Spinal cord (tissue), 10 donors: ENCODE data around the gene SAG. TPM values are rescaled to one million over a fixed set of nuclear protein-coding genes. Genes with fewer than 3 reads are reported as not detected.
A peak's percentile ranks its signal among the peaks of the same experiment; 100 is the strongest.

Experiments
- DNase-seq, 6 donors: peaks; one replicate each; pipeline versions ENCODE4 v3.0.0 to v3.0.0-alpha.2; 2013 to 2015; ENCODE audit warnings: low spot score in 6 of 6, low read depth in 4 of 6
- H3K27ac ChIP-seq: one replicate; pipeline ENCODE4 v1.5.1; 2013; ENCODE audit warnings: low read depth, low read length, control low read depth
- H3K27me3 ChIP-seq: one replicate; pipeline ENCODE4 v1.6.1; 2013; ENCODE audit warnings: low read length; ENCODE audit not compliant: control insufficient read depth, insufficient read depth
- H3K36me3 ChIP-seq: one replicate; pipeline ENCODE4 v1.6.1; 2013; ENCODE audit warnings: low read length; ENCODE audit not compliant: control insufficient read depth, insufficient read depth
- H3K4me1 ChIP-seq: one replicate; pipeline ENCODE4 v1.6.1; 2013; ENCODE audit warnings: low read length; ENCODE audit not compliant: control insufficient read depth, insufficient read depth
- H3K4me3 ChIP-seq: one replicate; pipeline ENCODE4 v1.5.1; 2013; ENCODE audit warnings: low read depth, low read length, control low read depth
- H3K9me3 ChIP-seq: one replicate; pipeline ENCODE4 v1.6.1; 2013; ENCODE audit warnings: low read length; ENCODE audit not compliant: control insufficient read depth, insufficient read depth
- WGBS: methylation state at CpG from one replicate; pipeline ENCODE4 v1.1.5; 2013; ENCODE audit warnings: missing lambda C conversion rate; ENCODE audit not compliant: insufficient coverage; 5-methylcytosine and 5-hydroxymethylcytosine counted together
- polyA plus RNA-seq, 2 donors: library from polyadenylated mRNA; unstranded; fragments of 120-200 nt; gene quantifications; one replicate each; pipeline ENCODE4 v1.2.1, GENCODE V29; 2013; ENCODE audit not compliant: insufficient read length in 2 of 2
- total RNA-seq, 2 donors: library from RNA; depleted of rRNA in 1 of 2; stranded (reverse); fragments of 120-200 nt in 1 of 2; fragments of >200 nt in 1 of 2; gene quantifications; one replicate each; pipeline versions ENCODE4 v1.2.3 to v1.2.4, GENCODE V29; 2013 to 2014
- donor health status: healthy.

The SAG gene
- total and polyA plus RNA-seq, 4 donors, result 0.48 to 0.69 (median 0.51) TPM; not detected in 1

GRCh38 chr2:233380132-233380895, 72.7 kb downstream of the SAG start:
- Histone ChIP-seq H3K27me3 (no peaks in the 10 kb centered on the region), H3K4me3 (no peak overlapping the region), H3K4me1 (peaks cover 15% of the 10 kb centered on the region), H3K9me3 (no peaks in the 10 kb centered on the region), H3K36me3 (peaks cover 4% of the 10 kb centered on the region), H3K27ac (no peak overlapping the region)
- 92% methylated on average over 10 of the region's 13 CpGs for WGBS
- DNase-seq, result no peak

DNA sequence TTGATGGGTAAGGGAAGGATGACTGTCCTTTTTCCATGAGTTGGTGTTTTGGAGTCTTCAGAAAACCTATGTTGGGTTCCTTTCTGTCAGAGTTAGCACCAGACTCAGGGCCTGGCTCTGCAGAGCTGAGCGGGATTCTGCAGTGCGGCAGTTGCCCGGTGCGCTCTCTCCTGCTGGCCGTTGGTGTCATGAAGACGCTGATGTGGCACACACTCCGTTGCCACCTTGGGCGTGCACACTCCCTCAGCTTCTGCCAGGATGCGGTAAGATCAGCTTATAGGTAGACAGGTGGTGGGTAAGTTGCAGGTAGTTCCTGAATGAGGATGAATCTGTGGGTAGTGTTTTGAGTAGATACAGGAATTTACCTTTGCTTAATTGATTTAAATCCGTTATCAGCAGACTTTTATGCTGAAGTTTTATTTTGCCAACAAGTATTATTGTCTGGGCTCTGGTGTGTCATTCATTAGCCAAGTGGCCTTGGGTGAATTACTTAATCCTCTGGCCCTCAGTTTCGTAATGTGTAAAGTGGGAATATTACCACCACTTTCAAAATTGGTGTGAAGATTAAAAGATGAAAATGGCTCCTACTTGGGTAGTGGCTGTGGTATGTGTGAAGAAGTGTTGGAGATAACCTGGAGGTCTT, 73.5 kb downstream of the SAG start:
- Histone ChIP-seq H3K4me1 (peaks cover 22% of the 10 kb centered on the region), H3K36me3 (peaks cover 4% of the 10 kb centered on the region), H3K27ac (no peak overlapping the region), H3K4me3 (no peak overlapping the region), H3K9me3 (no peaks in the 10 kb centered on the region), H3K27me3 (no peaks in the 10 kb centered on the region)
- 97% methylated on average over 10 of the region's 11 CpGs for WGBS
- peak in 1 of 6 donors; percentile 23 for DNase-seq

- Histone ChIP-seq H3K27ac (no peak overlapping the region), H3K4me1 (peaks cover 27% of the 10 kb centered on the region), H3K36me3 (peaks cover 4% of the 10 kb centered on the region), H3K9me3 (no peaks in the 10 kb centered on the region), H3K27me3 (no peaks in the 10 kb centered on the region), H3K4me3 (no peak overlapping the region)
- DNase-seq, result no peak
- no CpG with 5 or more reads among the region's 4 CpGs for WGBS
Measured at GRCh38 chr2:233381638-233381995, 74.0 kb downstream of the SAG start.

DNA sequence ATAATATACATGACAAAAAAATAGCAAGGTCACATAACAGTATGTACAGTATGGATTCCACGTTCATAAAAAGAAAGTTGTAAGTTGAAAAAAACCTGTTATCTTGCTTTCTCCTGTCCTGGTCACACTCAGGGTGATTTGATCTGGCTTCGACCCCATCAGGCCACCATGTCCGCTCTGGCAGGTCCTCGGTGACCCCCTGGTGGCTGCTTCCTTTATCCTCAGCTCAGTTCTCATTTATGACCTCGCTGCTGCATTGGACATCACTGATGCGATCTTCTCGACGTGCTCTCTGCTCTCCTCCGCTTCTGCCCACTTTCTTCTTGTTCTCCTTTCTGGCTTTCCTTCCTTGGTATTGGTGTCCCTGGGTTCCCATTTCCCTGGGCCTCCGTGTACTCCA, 76.4 kb downstream of the SAG start:
- Histone ChIP-seq H3K9me3 (no peaks in the 10 kb centered on the region), H3K27ac (no peak overlapping the region), H3K36me3 (no peaks in the 10 kb centered on the region), H3K4me1 (peaks cover 44% of the 10 kb centered on the region), H3K4me3 (no peak overlapping the region), H3K27me3 (no peaks in the 10 kb centered on the region)
- WGBS, result 77% methylated on average over 9 of the region's 10 CpGs
- DNase-seq, result no peak

DNA sequence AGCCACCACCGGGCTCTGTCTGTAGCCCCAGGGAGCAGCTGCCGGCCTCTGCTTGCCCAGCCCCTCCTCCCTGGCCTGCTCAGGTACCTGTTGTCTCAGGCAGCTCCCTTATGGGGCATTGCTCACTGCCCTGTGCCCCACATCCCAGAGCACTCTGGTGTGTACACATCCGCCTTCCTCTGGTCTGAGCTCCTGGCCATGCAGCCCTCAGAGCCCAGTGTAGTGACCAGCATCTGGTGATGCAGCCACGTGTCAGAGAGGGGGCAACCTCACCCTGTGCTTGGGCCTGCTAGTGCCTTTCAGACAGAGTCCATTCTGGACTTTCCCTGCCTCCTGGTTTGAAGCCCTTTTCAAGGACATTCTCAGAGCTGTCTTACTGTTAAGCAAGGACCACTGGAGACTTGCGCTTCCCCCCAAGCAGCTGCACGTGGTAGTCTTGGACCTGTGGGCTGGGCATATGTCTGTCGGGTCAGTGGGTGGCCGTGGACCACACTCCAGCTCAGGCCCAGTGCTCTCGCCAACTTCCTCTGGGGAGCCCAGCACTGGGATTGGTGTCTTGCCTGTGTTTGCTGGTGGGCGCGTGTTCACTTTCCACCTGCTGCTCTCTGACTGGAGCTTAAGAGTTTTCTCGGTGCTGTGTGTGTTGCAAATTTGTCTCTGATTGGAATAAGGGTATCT, 77.3 kb downstream of the SAG start:
- Histone ChIP-seq H3K27ac (no peak overlapping the region), H3K9me3 (no peaks in the 10 kb centered on the region), H3K36me3 (peaks cover 4% of the 10 kb centered on the region), H3K27me3 (no peaks in the 10 kb centered on the region), H3K4me1 (peaks cover 44% of the 10 kb centered on the region), H3K4me3 (no peak overlapping the region)
- no peak for DNase-seq
- 80% methylated on average over 12 of the region's 12 CpGs for WGBS

GRCh38 chr2:233385489-233386044, 78.0 kb downstream of the SAG start:
- Histone ChIP-seq H3K4me3 (no peak overlapping the region), H3K27me3 (no peaks in the 10 kb centered on the region), H3K36me3 (peaks cover 4% of the 10 kb centered on the region), H3K9me3 (no peaks in the 10 kb centered on the region), H3K27ac (no peak overlapping the region), H3K4me1 (peaks cover 44% of the 10 kb centered on the region)
- DNase-seq, result peak in 2 of 6 donors; percentile 22 to 64
- 59% methylated on average over 6 of the region's 14 CpGs for WGBS

- no peak overlapping the region for H3K4me3 ChIP-seq
- H3K4me1 ChIP-seq, result peaks cover 44% of the 10 kb centered on the region
- WGBS, result 74% methylated on average over 7 of the region's 13 CpGs
- no peaks in the 10 kb centered on the region for H3K9me3 ChIP-seq
- H3K27me3 ChIP-seq, result no peaks in the 10 kb centered on the region
- peak overlapping the region; percentile 74 for H3K27ac ChIP-seq
- H3K36me3 ChIP-seq, result peaks cover 4% of the 10 kb centered on the region
- DNase-seq, result peak in 2 of 6 donors; percentile 9 to 40
Measured at GRCh38 chr2:233386382-233387041, 78.9 kb downstream of the SAG start.

DNA sequence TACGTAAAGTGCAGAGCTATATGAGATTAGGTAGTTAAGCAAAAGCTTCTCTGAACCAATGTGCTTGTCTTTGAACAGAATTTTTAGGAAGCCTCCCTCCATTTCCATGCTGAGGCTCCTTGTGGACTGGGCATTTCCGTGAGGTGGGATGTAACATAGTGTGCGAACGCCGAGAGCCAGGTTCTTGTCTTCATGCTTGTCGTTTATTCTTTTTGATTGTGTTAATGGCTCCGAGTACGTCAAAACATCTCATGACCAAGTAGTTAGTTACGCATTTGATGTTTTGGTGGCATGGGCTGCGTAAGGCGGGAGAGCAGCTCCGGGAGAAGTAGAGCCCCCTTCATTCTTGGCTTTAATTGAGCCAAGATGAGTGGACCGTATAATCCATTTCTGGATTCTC, 79.6 kb downstream of the SAG start:
- Histone ChIP-seq H3K36me3 (peaks cover 6% of the 10 kb centered on the region), H3K27ac (peak overlapping the region; percentile 74), H3K9me3 (no peaks in the 10 kb centered on the region), H3K4me3 (no peak overlapping the region), H3K27me3 (no peaks in the 10 kb centered on the region), H3K4me1 (peaks cover 44% of the 10 kb centered on the region)
- peak in 2 of 6 donors; percentile 2 to 19 for DNase-seq
- 72% methylated on average over 11 of the region's 13 CpGs for WGBS
